Hepatocyte (in vitro differentiated cells): ENCODE measurements around the gene RFT1. TPM values are rescaled to one million over a fixed set of nuclear protein-coding genes. Genes with fewer than 3 reads are reported as not detected.

Experiments
- DNase-seq: peaks from one replicate; pipeline ENCODE4 v3.0.0-alpha.2; 2016; ENCODE audit warnings: low spot score
- H2AFZ ChIP-seq: fragments of 200-600 bp; sonication (generic); 2 replicates; pipeline ENCODE4 v1.6.0; 2016; ENCODE audit warnings: antibody characterized with exemption, mild to moderate bottlenecking
- H3K27ac ChIP-seq: fragments of 200-600 bp; sonication (generic); 2 replicates; pipeline ENCODE4 v1.5.1; 2016; ENCODE audit warnings: mild to moderate bottlenecking
- H3K27me3 ChIP-seq: fragments of 200-600 bp; sonication (generic); 2 replicates; pipeline ENCODE4 v1.6.1; 2016
- H3K36me3 ChIP-seq: fragments of 200-600 bp; sonication (generic); replicated peaks from 2 replicates; pipeline ENCODE4 v1.5.1; 2016; ENCODE audit warnings: low read depth; ENCODE audit not compliant: insufficient read depth
- H3K4me1 ChIP-seq: fragments of 200-600 bp; sonication (generic); 2 replicates; pipeline ENCODE4 v1.5.1; 2016; ENCODE audit warnings: mild to moderate bottlenecking, moderate library complexity; ENCODE audit not compliant: insufficient read depth
- H3K4me2 ChIP-seq: fragments of 200-600 bp; sonication (generic); 2 replicates; pipeline ENCODE4 v1.6.0; 2016
- H3K4me3 ChIP-seq: fragments of 200-600 bp; sonication (generic); 2 replicates; pipeline ENCODE4 v1.5.1; 2016; ENCODE audit warnings: mild to moderate bottlenecking
- H3K79me2 ChIP-seq: fragments of 200-600 bp; sonication (generic); 2 replicates; pipeline ENCODE4 v1.6.0; 2017; ENCODE audit warnings: mild to moderate bottlenecking
- H3K9me2 ChIP-seq: fragments of 200-600 bp; sonication (generic); replicated peaks from 2 replicates; pipeline ENCODE4 v1.6.0; 2017; ENCODE audit warnings: mild to moderate bottlenecking; ENCODE audit not compliant: insufficient read depth
- H3K9me3 ChIP-seq: fragments of 200-600 bp; sonication (generic); 2 replicates; pipeline ENCODE4 v1.5.1; 2016; ENCODE audit warnings: low read depth, mild to moderate bottlenecking
- H4K20me1 ChIP-seq: fragments of 200-600 bp; sonication (generic); 2 replicates; pipeline ENCODE4 v1.6.0; 2016; ENCODE audit warnings: mild to moderate bottlenecking; ENCODE audit not compliant: insufficient read depth, poor library complexity, severe bottlenecking
- EZH2 ChIP-seq: fragments of 200-600 bp; sonication (generic); IDR thresholded peaks from 2 replicates; pipeline ENCODE4 v1.6.1; 2016; ENCODE audit warnings: antibody characterized with exemption, mild to moderate bottlenecking, borderline replicate concordance
- EZH2phosphoT487 ChIP-seq: fragments of 200-600 bp; sonication (generic); IDR thresholded peaks from one replicate; pipeline ENCODE4 v1.6.1; 2018; ENCODE audit warnings: antibody characterized with exemption, mild to moderate bottlenecking, low read depth, moderate library complexity; ENCODE audit not compliant: unreplicated experiment, severe bottlenecking
- WGBS: methylation state at CpG from one replicate; pipeline ENCODE4 v1.1.6; 2016; ENCODE audit warnings: low lambda C conversion rate; ENCODE audit errors: missing lambda C conversion rate; 5-methylcytosine and 5-hydroxymethylcytosine counted together
- polyA plus RNA-seq: library from polyadenylated mRNA; unstranded; fragments of >200 nt; fragmentation: Nextera tagmentation; extraction: Ambion mirVana; gene quantifications from 2 replicates; pipeline ENCODE4 v1.2.1, GENCODE V29; 2016
- total RNA-seq: library from RNA; depleted of rRNA; stranded (reverse); fragments of >200 nt; gene quantifications from 2 replicates; pipeline ENCODE4 v1.2.3, GENCODE V29; 2014
- TF ChIP-seq, protein P1 (sequence below): fragments of 200-600 bp; sonication (generic); IDR thresholded peaks from 2 replicates; pipeline ENCODE4 v1.5.1; 2016; ENCODE audit warnings: antibody characterized with exemption, mild to moderate bottlenecking; ENCODE audit not compliant: poor library complexity

Gene RFT1
- total and polyA plus RNA-seq, 2 experiments from 2014 or later: 15.9 to 32.0 TPM

- no peaks in the 10 kb centered on the region for H3K27me3 ChIP-seq
- H3K4me1 ChIP-seq: peaks cover 10% of the 10 kb centered on the region
- no peak overlapping the region for H2AFZ ChIP-seq
- TF ChIP-seq EZH2: no peak
- TF ChIP-seq, protein P1, sequence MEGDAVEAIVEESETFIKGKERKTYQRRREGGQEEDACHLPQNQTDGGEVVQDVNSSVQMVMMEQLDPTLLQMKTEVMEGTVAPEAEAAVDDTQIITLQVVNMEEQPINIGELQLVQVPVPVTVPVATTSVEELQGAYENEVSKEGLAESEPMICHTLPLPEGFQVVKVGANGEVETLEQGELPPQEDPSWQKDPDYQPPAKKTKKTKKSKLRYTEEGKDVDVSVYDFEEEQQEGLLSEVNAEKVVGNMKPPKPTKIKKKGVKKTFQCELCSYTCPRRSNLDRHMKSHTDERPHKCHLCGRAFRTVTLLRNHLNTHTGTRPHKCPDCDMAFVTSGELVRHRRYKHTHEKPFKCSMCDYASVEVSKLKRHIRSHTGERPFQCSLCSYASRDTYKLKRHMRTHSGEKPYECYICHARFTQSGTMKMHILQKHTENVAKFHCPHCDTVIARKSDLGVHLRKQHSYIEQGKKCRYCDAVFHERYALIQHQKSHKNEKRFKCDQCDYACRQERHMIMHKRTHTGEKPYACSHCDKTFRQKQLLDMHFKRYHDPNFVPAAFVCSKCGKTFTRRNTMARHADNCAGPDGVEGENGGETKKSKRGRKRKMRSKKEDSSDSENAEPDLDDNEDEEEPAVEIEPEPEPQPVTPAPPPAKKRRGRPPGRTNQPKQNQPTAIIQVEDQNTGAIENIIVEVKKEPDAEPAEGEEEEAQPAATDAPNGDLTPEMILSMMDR: no peak
- no peak for TF ChIP-seq EZH2phosphoT487
- H3K36me3 ChIP-seq: no peaks in the 10 kb centered on the region
- no peak overlapping the region for H3K4me3 ChIP-seq
- H3K9me3 ChIP-seq: no peaks in the 10 kb centered on the region
- 98% methylated on average over 4 of the region's 4 CpGs for WGBS
- no peaks in the 10 kb centered on the region for H3K79me2 ChIP-seq
- DNase-seq: no peak
- H3K27ac ChIP-seq: no peak overlapping the region
- H4K20me1 ChIP-seq: no peaks in the 10 kb centered on the region
- H3K9me2 ChIP-seq: no peaks in the 10 kb centered on the region
- H3K4me2 ChIP-seq: no peak overlapping the region
These were observed 19.5 kb upstream of the RFT1 start for GRCh38 chr3:53149699-53150098.

DNA sequence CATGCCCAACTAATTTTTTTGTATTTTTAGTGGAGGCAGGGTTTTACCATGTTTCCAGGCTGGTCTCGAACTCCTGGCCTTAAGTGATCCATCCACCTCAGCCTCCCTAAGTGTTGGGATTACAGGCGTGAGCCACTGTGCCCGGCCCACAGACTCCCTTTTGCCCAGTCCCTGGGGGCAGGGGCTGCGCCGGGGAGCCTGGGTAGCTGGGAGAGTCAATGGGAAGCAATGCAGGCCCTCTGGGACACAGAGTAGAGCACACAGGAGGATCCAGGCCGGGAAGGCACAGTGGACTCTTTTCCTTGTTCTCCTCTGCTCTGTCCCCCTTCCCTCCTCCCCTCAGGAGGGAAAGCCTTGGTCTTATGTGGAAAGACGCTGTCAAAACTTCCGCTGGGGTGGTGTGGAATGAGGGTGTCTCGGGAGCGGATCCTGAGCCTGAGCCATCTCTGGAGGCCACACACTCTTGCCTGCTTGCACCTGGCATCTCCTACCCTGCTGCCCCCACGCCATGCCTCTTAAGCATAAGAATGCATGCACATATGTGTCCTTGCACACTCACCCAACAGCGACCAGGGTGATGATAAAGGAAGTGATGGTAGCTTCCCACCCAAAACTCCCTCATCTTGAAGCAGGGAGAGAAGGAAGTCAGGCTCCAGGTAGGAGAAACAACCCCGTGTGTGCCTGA is 18.9 kb upstream of the RFT1 start:
- Histone ChIP-seq H3K4me3 (no peak overlapping the region), H4K20me1 (no peaks in the 10 kb centered on the region), H3K36me3 (no peaks in the 10 kb centered on the region), H3K4me2 (no peak overlapping the region), H3K9me2 (no peaks in the 10 kb centered on the region), H3K4me1 (peaks cover 10% of the 10 kb centered on the region), H3K79me2 (no peaks in the 10 kb centered on the region), H2AFZ (no peak overlapping the region), H3K9me3 (no peaks in the 10 kb centered on the region), H3K27me3 (no peaks in the 10 kb centered on the region), H3K27ac (no peak overlapping the region)
- WGBS: 93% methylated on average over 12 of the region's 13 CpGs
- TF ChIP-seq EZH2 (no peak), EZH2phosphoT487 (no peak)
- TF ChIP-seq, protein P1: no peak
- DNase-seq: no peak

- H3K9me3 ChIP-seq: no peaks in the 10 kb centered on the region
- no peaks in the 10 kb centered on the region for H3K9me2 ChIP-seq
- no peak overlapping the region for H3K27ac ChIP-seq
- TF ChIP-seq, protein P1: no peak
- no peak for TF ChIP-seq EZH2
- no peaks in the 10 kb centered on the region for H3K36me3 ChIP-seq
- H3K4me3 ChIP-seq: no peak overlapping the region
- 93% methylated on average over 2 of the region's 2 CpGs for WGBS
- no peaks in the 10 kb centered on the region for H4K20me1 ChIP-seq
- H3K27me3 ChIP-seq: no peaks in the 10 kb centered on the region
- no peak overlapping the region for H3K4me2 ChIP-seq
- H2AFZ ChIP-seq: no peak overlapping the region
- DNase-seq: no peak
- H3K79me2 ChIP-seq: no peaks in the 10 kb centered on the region
- H3K4me1 ChIP-seq: peaks cover 10% of the 10 kb centered on the region
These were observed 17.7 kb upstream of the RFT1 start for GRCh38 chr3:53147903-53148400.
